COLO668 (cell line): ENCODE measurements around the gene OR6Y1.
A peak's percentile ranks its signal among the peaks of the same experiment; 100 is the strongest.

Experiments
- DNase-seq: peaks from one replicate; lab custom pipeline; 2025; ENCODE audit not compliant: unreplicated experiment; lab: John Stamatoyannopoulos, UW

OR6Y1 gene

GRCh38 chr1:158554352-158554751 is at the start of gene OR6Y1:
Gene OR6Y1, minus strand, starts transcription at chr1:158554405. Its CDS starts 6,300 bp downstream, at chr1:158548105.
- no peak for DNase-seq

- no peak for DNase-seq
Measured at GRCh38 chr1:158600735-158601134, 46.5 kb upstream of the OR6Y1 start.

- no peak for DNase-seq
Measured at GRCh38 chr1:158586942-158587341, 32.7 kb upstream of the OR6Y1 start.

GRCh38 chr1:158583962-158584361 is 29.8 kb upstream of the OR6Y1 start:
- DNase-seq: no peak

GRCh38 chr1:158579733-158580132 is 25.5 kb upstream of the OR6Y1 start, which contains the start of gene OR10X1:
Gene OR10X1, minus strand, starts transcription at chr1:158579899. Its CDS starts 0 bp downstream, at chr1:158579899.
- no peak for DNase-seq

- DNase-seq: no peak
Measured at GRCh38 chr1:158577561-158577960, 23.4 kb upstream of the OR6Y1 start.

- no peak for DNase-seq
Measured at GRCh38 chr1:158572226-158572625, 18.0 kb upstream of the OR6Y1 start.

- no peak for DNase-seq
Measured at GRCh38 chr1:158570480-158570879, 16.3 kb upstream of the OR6Y1 start, which contains the start of gene OR6P1. Gene OR6P1, minus strand, starts transcription at chr1:158570580. Its CDS starts 6,976 bp downstream, at chr1:158563604.

GRCh38 chr1:158564608-158565007 is 10.4 kb upstream of the OR6Y1 start:
- DNase-seq: no peak

- DNase-seq: no peak
Measured at GRCh38 chr1:158563853-158564252, 9.6 kb upstream of the OR6Y1 start.

GRCh38 chr1:158559696-158560095 is 5.5 kb upstream of the OR6Y1 start:
- no peak for DNase-seq

- no peak for DNase-seq
Measured at GRCh38 chr1:158552296-158552695, 1.9 kb downstream of the OR6Y1 start.

- no peak for DNase-seq
Measured at GRCh38 chr1:158547533-158547932, 6.7 kb downstream of the OR6Y1 start.

GRCh38 chr1:158537609-158538008 is 16.6 kb downstream of the OR6Y1 start:
- DNase-seq: no peak

- no peak for DNase-seq
Measured at GRCh38 chr1:158534496-158534895, 19.7 kb downstream of the OR6Y1 start.

- DNase-seq: peak; percentile 29
Measured at GRCh38 chr1:158527190-158527815, 26.9 kb downstream of the OR6Y1 start.

- no peak for DNase-seq
Measured at GRCh38 chr1:158521666-158522058, 32.5 kb downstream of the OR6Y1 start.

GRCh38 chr1:158520955-158521665 is 33.1 kb downstream of the OR6Y1 start:
- DNase-seq: no peak

GRCh38 chr1:158520021-158520420 is 34.2 kb downstream of the OR6Y1 start:
- DNase-seq: no peak

- DNase-seq: no peak
Measured at GRCh38 chr1:158516966-158517365, 37.2 kb downstream of the OR6Y1 start.

- no peak for DNase-seq
Measured at GRCh38 chr1:158509471-158510156, 44.6 kb downstream of the OR6Y1 start.

GRCh38 chr1:158507511-158507910 is 46.7 kb downstream of the OR6Y1 start:
- DNase-seq: no peak
